GM18511 (cell line): ENCODE data around the gene PHF5A.
"Not testable (repeated sequence)": the region's sequence is repeated elsewhere in the genome, so short reads cannot be mapped to it uniquely, and the experiment has no call there.

Source experiments
- ATAC-seq: cut with Tn5 transposase; IDR thresholded peaks from one replicate; pipeline ENCODE4 v1.9.1; 2021; ENCODE audit warnings: mild to moderate bottlenecking, moderate library complexity; ENCODE audit not compliant: unreplicated experiment

The PHF5A gene

DNA sequence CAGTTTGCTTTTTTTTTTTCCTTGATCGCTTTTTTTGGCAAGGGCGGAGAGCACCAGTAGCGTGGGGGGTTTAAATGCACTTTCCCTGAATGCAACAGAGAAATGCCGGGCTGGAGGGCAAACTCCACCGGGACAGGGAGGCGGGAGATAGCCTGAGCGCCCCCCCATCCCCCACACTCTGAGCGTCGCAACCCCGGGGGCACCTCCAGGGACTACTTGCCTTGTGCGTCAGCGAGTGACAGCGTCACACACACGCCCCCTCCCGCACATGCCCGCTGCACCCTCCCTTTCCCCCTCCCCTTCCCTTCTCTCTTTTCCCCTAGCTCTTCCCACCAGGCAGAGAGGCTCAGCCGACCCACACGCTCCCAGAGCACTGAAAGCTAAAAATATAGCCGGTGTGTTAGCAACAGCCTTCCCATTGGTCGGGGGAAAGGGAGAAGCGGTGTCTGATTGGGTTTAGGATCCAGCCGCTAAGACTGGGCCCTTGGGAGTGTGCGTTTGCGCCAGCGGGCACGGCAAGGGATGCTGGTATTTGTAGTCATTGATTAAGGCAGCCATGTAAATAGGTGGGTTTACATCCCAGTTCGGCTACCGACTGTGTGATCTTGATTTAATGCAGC is 20.2 kb downstream of the PHF5A start:
- ATAC-seq = peak; percentile 46

DNA sequence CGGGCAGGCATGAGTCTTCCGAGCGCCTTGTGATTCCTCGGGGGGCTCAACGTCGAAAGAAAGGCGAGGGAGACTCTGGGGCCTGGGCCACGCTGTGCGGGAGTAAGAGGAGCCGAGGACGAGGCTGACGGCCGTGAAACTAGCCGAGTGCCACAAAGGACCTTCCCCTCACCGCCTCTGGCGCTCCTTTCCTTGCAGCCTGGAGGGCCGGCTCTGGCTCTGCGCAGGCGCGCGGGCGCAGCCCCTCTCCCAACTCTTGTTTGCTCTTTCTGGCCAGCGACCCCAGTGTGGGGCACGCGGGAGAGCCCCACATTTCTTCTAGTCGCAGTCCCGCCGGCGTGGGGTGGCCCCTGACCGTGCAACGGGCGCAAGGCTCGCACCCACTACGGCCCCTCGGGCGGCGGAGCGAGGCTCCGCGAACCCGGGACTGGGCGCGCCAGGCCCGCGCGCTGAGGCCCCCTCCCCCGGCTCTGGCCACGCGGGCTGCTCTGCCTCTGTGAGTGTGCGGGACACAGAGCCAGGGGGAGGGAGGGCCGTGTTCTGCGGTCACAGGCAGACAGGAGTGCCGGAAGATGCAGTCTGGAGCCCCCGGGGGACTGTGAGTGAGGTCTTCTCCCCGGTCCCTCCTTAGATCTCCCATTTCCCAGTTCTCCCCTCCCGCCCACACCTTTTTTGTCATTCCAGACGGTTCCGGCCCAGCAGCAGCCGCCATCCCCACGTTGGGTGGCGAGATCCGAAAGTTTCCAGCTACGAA is 20.9 kb downstream of the PHF5A start:
- ATAC-seq = no peak

- ATAC-seq = peak; percentile 40
These were observed 21.7 kb downstream of the PHF5A start, which contains the start of gene TOB2 for GRCh38 chr22:41446639-41447434. Gene TOB2, minus strand, starts transcription at chr22:41446801. Its CDS starts 9,456 bp downstream, at chr22:41437345.

- ATAC-seq = no peak
These were observed 22.4 kb downstream of the PHF5A start for GRCh38 chr22:41446057-41446501.

DNA sequence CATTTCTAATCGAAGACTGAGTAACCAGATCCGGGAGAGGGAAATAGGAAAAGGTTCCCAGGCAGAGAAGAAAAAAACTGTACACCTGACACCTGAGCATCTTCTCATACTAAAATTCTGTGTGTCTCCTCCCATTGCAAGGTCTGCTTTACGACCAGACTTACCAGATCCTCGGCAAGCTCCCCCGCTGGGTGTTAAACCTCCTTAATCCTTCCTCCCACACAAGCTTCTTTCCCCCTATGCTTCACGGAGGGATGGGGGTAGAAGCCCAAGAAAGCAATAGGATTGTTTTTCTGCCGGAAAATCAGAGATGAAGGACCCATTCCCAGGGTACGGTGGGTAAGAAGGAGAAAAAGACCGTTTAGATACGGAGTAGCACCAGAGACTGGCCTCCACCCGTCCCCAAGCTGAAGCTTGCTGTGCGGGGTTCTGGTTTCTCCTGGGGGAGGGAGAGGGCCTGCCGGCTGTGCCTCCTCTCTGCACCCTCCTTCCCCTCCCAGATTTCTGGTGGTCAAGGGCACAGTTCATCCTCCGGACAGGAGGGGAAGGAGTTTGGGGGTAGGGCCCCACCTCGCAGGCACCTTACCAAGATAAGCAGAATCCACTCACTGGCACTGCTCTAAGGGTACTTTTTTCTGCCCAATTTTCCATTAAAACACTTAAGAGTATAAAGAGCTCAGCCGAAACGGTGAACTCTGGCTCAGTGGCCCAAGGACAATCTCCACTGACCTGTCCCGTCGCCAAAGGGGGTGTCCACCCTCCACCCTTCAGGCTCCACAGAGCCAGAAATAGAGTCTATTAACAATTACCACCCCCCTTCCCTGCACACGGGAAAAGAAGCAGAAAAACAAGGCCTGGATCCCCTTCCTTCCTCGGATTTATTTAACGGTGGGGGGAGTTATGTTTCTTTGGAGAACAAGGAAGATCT is 23.1 kb downstream of the PHF5A start:
- ATAC-seq = no peak

DNA sequence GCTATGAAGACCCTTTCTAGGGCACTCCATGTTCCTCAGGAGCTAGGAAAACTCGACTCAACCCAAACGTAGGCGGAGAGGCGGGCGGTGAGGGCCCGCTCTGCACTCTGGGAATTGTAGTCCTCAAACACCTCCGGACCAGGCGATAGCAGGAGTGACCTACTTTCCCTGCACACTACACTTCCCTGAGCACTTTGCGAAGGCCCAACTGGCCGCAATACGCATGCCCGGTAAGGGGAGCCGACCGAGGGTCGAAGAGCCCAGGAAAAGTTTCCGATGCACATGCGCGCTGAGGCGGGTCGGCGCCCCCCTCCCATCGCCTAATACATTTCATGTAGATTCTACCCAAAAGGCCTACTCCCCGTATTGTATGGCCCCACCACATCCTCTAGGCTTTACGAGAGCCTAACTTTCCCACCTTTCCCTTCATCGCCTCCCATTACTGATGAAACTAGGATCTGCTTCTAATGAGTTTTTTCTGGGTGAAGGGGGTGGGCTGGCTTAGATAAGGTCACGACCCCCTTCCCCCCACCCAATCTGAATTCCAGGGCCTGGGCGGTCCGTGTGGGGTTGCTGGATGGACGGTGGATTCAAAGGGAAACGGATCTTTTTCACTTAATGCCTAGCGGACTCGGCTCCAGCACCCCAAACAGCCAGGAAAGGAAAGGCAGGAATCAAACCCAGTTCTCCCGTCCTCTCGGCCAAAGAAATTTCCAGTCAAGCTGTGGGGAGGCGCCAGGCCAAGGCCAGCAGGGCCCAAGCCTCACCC is 23.9 kb downstream of the PHF5A start:
- peak; percentile 57 for ATAC-seq

- ATAC-seq = no peak
These were observed 26.2 kb downstream of the PHF5A start for GRCh38 chr22:41442240-41442792.

- ATAC-seq = not testable (repeated sequence)
These were observed 28.0 kb downstream of the PHF5A start for GRCh38 chr22:41440511-41440910.

- ATAC-seq = no peak
These were observed 31.3 kb downstream of the PHF5A start for GRCh38 chr22:41437198-41437597.

DNA sequence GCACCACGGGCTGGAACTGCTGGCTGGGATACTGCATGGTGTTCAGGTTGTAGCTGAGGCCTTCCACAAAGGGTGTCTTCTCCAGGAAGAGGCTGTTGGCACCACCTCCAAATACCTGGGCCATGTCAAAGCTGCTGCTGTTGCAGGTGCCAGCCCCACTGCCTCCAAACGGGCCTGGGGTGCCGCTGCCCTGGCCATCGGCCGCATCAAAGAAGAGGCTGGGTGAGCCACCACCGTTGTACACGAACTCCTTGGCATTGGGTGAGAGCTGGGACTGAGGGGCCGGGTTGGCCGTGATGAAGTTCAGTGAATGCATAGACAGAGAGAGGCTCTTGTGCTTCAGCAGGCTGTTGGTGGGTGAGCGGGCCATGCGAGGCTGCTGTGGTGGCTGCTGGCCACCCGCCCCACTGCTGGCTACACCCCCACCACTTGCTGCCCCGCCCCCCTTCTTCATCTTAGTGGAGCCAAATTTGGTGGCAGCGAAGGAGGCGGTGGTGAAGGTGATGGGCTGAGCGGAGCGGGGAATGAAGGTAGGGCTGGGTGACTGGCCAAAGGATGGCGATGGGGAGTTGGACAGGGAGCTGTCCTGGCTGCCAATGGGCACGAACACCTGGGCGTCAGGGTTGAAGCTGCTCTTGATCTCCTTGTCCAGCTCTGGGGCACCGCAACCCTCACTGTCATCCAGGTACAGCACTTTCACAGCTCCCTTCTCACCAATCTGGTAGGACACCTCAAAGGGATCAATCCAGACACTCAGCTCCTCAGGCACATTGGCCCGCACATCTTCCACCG is 32.0 kb downstream of the PHF5A start:
- no peak for ATAC-seq

DNA sequence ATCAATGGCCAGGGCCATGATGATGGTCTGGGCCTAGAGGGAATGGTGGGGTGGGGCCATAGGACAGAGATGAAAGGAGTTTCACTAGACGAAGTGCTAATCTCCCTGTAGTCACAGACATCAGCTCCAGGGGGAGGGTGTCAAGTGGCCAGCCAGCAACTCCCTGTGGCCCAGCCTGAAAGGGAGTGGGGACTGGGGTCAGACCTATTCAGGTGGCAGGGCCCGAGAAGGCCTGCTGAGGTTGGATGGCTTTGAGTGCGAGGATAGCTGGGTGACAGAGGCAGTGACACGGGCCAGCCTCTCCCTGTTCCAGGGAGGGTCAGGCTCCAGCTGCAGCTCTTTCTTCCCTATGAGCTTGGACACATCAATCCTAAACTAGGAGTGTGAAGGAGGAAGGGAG is 32.9 kb downstream of the PHF5A start:
- no peak for ATAC-seq

GRCh38 chr22:41434361-41435003 is 34.0 kb downstream of the PHF5A start:
- ATAC-seq = not testable (repeated sequence)

GRCh38 chr22:41433480-41433879 is 35.0 kb downstream of the PHF5A start:
- not testable (repeated sequence) for ATAC-seq

GRCh38 chr22:41431656-41432055 is 36.8 kb downstream of the PHF5A start:
- ATAC-seq = no peak

DNA sequence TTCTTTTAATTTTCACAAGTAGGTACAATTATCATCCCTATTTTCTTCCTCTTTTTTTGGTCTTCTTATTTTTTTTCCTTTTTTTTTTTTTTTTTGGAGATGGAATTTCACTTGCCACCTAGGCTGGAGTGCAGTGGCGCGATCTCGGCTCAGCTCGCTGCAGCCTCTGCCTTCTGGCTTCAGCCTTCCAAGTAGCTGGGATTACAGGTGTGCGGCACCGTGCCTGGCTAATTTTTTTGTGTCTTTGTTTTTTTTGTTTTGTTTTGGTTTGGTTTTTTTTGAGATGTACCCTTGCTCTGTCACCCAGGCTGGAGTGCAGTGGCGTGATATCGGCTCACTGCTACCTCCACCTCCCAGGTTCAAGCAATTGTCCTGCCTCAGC is 38.5 kb downstream of the PHF5A start:
- no peak for ATAC-seq

GRCh38 chr22:41429232-41429950 is 39.1 kb downstream of the PHF5A start:
- ATAC-seq = no peak

DNA sequence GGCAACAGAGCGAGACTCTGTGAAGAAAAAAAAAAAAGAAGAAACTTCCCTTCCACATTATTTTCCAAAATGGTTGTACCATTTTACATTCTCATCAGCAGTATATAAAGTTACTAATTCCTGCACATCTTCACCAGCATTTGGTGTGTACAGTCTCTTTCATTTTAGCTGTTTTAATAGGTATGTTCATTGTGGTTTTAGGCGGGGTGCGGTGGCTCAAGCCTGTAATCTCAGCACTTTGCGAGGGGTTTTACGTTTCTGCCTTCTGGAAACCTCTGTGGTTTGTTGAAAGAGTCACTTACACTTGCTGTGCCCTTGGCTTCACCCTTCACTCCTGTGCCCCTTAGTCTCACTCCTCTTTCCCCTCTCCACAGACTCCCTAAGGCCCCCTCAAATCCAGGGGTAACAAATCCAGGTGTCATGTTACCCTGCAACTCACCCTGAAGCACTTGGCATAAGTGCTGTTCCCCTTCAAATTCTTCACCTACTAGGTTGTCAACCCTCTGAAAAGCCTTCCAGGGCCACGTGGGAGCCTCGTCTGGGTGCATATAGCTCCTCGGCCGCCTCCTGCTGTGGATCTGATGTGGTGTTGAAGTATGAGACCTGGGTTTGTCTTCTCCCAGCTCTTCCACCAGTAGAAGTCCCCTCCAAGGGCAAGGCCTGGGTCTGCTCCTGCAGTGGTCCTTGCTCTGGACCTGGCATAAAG is 42.7 kb downstream of the PHF5A start:
- ATAC-seq = no peak
